ENCODE results near the gene NDUFS1.
"Not testable (repeated sequence)": the region's sequence is repeated elsewhere in the genome, so short reads cannot be mapped to it uniquely, and the experiment has no call there.

The NDUFS1 gene

GRCh38 chr2:206162401-206162800 is 3.2 kb upstream of the NDUFS1 start:
- DNase-seq (ENCODE audit: low read depth), result not testable (repeated sequence)

- no peak for DNase-seq (ENCODE audit: low read depth)
Observed at GRCh38 chr2:206160807-206161179, 1.5 kb upstream of the NDUFS1 start.

- DNase-seq (ENCODE audit: low read depth), result no peak
Observed at GRCh38 chr2:206160125-206160806, 1.0 kb upstream of the NDUFS1 start.

GRCh38 chr2:206158563-206159345 is 490 bp downstream of the NDUFS1 start:
- DNase-seq (ENCODE audit: low read depth), result no peak

GRCh38 chr2:206157014-206157413 is 2.2 kb downstream of the NDUFS1 start:
- not testable (repeated sequence) for DNase-seq (ENCODE audit: low read depth)

- no peak for DNase-seq (ENCODE audit: low read depth)
Observed at GRCh38 chr2:206154197-206154596, 5.0 kb downstream of the NDUFS1 start.

GRCh38 chr2:206150631-206151030 is 8.6 kb downstream of the NDUFS1 start:
- no peak for DNase-seq (ENCODE audit: low read depth)

- DNase-seq (ENCODE audit: low read depth), result no peak
Observed at GRCh38 chr2:206150168-206150567, 9.1 kb downstream of the NDUFS1 start.

- no peak for DNase-seq (ENCODE audit: low read depth)
Observed at GRCh38 chr2:206149330-206149729, 9.9 kb downstream of the NDUFS1 start.

GRCh38 chr2:206145665-206146064 is 13.6 kb downstream of the NDUFS1 start:
- DNase-seq (ENCODE audit: low read depth), result no peak

- no peak for DNase-seq (ENCODE audit: low read depth)
Observed at GRCh38 chr2:206144383-206144782, 14.9 kb downstream of the NDUFS1 start.

GRCh38 chr2:206143451-206143850 is 15.8 kb downstream of the NDUFS1 start:
- DNase-seq (ENCODE audit: low read depth), result no peak

- DNase-seq (ENCODE audit: low read depth), result no peak
Observed at GRCh38 chr2:206127656-206128055, 31.6 kb downstream of the NDUFS1 start.

GRCh38 chr2:206125901-206126300 is 33.3 kb downstream of the NDUFS1 start:
- DNase-seq (ENCODE audit: low read depth), result no peak

GRCh38 chr2:206122569-206122968 is 36.7 kb downstream of the NDUFS1 start:
- DNase-seq (ENCODE audit: low read depth), result not testable (repeated sequence)

- DNase-seq (ENCODE audit: low read depth), result no peak
Observed at GRCh38 chr2:206116278-206116677, 43.0 kb downstream of the NDUFS1 start.

GRCh38 chr2:206115026-206115578 is 44.1 kb downstream of the NDUFS1 start:
- no peak for DNase-seq (ENCODE audit: low read depth)

GRCh38 chr2:206112846-206113547 is 46.2 kb downstream of the NDUFS1 start:
- no peak for DNase-seq (ENCODE audit: low read depth)

- no peak for DNase-seq (ENCODE audit: low read depth)
Observed at GRCh38 chr2:206112108-206112507, 47.1 kb downstream of the NDUFS1 start.

GRCh38 chr2:206108713-206109112 is 50.5 kb downstream of the NDUFS1 start:
- no peak for DNase-seq (ENCODE audit: low read depth)

GRCh38 chr2:206105541-206105940 is 53.7 kb downstream of the NDUFS1 start:
- no peak for DNase-seq (ENCODE audit: low read depth)

- no peak for DNase-seq (ENCODE audit: low read depth)
Observed at GRCh38 chr2:206105038-206105437, 54.2 kb downstream of the NDUFS1 start.

GRCh38 chr2:206098872-206099271 is 60.4 kb downstream of the NDUFS1 start:
- DNase-seq (ENCODE audit: low read depth), result not testable (repeated sequence)

Measured in fibroblast of the conjunctiva (primary cell).